Stimulated activated CD4-positive, alpha-beta T cell treated with anti-CD3 and anti-CD28 coated beads, Interleukin-12 subunit alpha, Interleukin-12 subunit beta, amount 100 ng/mL, for 48 hours (primary cell): ENCODE data around the gene DNAH17.

ENCODE experiments used
- DNase-seq, 3 donors: peaks; one replicate each; pipeline ENCODE4 v3.0.0-alpha.2; 2020; ENCODE audit warnings: low read depth in 2 of 3, low spot score in 1 of 3

DNAH17 gene

DNA sequence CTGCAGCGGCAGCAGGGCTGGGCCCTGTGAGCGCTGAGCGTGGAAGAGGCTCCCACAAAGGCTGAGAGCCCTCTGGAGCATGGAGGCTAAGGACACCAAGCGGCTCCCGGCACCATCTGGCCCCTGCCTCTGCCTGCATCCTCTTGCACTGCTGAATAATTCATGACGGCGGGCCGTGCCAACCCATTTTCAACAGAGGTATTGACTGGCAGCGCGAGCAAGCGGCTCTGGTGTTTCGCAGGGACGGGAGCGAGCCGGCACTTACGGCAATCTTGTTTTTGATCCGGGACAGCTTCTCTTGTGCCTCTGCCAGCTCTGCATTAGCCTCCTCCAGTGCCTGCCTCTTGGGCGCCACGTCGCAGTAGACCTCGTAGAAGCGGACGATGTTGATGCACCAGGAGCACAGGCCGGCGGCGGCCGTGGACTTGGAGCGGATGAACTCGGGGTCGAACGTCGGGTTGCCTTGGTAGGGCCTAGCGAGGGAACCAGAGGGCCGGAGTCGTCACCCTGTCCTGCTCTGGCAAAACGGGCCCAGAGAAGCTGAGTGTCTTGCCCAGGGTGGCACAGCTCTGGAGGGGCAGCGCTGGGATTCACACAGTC lies 118.4 kb downstream of the DNAH17 start:
- DNase-seq, result no peak

- no peak for DNase-seq
These were observed 119.1 kb downstream of the DNAH17 start for GRCh38 chr17:78458091-78458490.

DNA sequence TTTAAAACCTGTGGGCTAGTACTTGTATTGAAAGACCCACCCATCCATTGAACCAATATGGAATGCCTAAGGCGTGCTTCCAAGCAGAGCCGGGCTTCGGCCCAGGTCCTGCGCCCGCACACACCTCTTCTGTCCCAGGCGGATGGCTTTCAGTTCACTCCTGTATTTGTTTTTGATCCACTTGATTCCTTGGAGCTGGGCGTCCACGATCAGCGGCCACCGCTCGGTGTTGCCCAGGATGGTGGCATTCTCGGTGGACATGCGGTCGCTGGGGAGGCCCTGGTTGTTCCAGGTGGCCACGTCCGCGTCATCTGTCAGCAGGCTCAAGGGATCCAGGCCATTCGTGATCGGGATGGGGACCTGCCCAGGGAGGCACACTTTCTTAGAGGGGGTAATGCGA lies 122.8 kb downstream of the DNAH17 start:
- DNase-seq, result no peak

GRCh38 chr17:78451753-78452152 lies 125.4 kb downstream of the DNAH17 start:
- DNase-seq, result no peak

DNA sequence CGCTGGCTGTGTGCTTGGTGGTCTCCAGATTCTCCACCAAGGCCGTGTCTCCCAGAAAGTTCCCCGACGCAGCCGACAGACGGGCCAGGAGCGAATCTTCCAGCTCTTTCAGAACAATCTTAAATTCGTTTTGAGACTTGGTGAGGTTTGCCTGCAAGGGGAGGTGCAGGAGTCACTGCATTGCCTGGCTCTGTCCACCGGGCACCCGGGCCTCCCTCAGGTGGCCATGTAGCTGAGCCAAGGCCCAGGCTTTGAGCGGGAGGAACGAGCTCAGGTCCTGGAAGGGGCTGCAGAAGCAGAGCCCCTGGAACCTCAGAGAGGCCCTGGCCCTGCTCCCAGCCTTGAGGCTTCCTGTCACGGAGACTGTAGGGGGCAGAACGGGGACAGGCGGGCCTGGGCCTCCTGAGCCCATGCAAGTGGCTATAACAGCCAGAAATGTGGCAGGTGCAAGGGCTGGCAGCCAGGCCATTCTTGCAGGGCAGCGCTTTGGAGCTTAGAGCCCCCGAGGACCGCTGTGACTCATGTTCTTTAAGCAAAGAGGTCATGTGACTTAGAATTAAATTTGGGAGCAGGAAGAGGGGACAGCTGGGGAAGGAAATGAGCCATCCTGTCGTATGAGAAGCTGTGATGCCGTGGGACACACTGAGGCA lies 126.4 kb downstream of the DNAH17 start:
- no peak for DNase-seq

DNA sequence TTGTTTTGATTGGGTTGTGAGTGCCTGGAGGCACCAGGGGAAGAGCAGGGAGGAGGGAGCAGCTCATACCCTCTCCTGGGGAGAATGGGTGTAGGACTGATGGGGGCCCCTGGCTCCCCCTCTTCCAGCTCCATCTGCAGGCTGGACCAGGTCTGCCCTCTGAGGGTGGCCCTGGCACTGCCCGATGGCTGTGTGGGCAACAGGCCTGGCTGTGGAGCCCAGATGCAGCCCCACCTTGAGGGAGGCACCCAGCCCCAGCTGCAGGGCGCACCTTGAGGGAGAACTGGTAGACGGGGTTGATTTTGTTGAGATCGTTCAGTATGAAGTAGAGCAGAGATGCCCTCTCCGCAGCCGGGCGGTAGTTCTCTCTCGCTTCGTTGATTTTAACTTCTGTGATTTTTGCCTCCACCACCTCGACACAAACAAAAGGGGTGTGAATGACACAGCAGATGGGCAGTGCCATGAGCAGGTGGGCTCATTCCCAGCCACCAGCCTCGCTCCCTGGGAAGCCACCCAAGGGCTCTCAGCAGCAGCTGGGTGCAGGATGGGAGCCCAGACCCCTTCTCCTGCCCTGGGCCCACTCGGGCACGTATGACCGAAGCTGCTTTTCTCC lies 127.1 kb downstream of the DNAH17 start:
- DNase-seq, result no peak

- DNase-seq, result no peak
These were observed 128.7 kb downstream of the DNAH17 start for GRCh38 chr17:78448356-78448993.

GRCh38 chr17:78446833-78447232 lies 130.4 kb downstream of the DNAH17 start:
- no peak for DNase-seq

GRCh38 chr17:78444392-78444791 lies 132.8 kb downstream of the DNAH17 start:
- DNase-seq, result no peak

DNA sequence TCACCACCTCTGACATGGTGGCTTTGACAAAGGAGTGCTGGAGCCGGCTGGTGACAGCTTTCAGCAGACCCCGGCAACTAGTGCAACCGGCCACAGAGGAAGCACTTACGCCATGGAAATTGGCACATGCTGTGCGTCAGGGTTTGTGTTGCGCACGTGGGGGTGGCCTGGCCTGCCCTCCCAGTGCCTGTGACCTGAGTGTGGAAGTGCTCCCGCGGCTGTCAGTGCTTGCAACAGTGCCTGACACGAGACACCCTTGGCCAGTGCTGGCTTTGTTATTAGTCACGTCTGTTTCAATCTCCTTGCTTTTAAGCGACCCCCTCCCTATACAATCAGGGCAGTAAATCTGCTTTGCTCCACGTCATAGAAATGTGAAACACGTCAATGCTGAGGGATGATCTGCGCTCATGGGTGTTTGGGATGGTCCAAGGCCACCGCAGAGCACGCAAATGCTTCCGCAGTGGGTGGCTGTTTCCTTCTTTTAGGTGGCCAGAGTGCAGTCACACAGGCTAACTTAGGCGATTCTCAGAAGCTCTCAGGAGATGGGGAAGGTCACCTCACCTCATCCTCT lies 134.5 kb downstream of the DNAH17 start:
- DNase-seq, result no peak

- no peak for DNase-seq
These were observed 135.8 kb downstream of the DNAH17 start for GRCh38 chr17:78441271-78441971.

GRCh38 chr17:78438694-78439325 lies 138.4 kb downstream of the DNAH17 start:
- no peak for DNase-seq

- no peak for DNase-seq
These were observed 138.9 kb downstream of the DNAH17 start for GRCh38 chr17:78438271-78438691.

DNA sequence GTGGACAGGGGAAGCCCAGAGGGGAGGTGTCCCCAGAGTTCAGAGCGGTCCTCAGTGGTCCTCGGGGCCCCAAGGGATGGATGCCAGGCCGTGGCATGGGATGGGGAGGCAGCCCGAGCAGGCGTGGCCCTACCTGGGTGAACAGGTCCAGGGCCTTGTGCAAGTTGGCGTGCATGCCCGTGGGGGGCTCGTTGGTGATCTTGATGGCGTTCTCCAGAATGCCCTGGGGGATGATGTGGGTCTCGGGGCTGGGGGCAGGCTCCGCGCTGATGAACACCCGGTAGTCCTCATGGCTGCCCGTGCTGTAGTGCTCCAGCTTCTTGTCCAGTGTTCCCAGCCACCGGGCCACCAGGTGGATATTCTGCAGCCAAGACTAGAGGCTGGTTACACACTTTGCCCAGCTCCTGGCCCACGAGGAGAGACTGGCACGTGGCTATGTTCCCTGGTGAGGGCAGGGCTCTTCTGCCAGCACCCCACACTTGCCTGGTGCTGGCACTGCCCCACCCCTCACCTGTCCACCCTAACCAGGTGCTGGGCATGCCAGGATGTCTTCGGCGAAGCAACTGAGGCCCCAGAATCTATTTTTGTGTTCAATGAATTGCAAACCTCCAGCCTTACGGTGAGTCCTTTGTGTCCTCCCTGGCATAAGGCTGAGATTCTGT lies 139.6 kb downstream of the DNAH17 start:
- no peak for DNase-seq

GRCh38 chr17:78435330-78436005 lies 141.7 kb downstream of the DNAH17 start:
- DNase-seq, result no peak

- DNase-seq, result no peak
These were observed 142.5 kb downstream of the DNAH17 start for GRCh38 chr17:78434455-78435329.

DNA sequence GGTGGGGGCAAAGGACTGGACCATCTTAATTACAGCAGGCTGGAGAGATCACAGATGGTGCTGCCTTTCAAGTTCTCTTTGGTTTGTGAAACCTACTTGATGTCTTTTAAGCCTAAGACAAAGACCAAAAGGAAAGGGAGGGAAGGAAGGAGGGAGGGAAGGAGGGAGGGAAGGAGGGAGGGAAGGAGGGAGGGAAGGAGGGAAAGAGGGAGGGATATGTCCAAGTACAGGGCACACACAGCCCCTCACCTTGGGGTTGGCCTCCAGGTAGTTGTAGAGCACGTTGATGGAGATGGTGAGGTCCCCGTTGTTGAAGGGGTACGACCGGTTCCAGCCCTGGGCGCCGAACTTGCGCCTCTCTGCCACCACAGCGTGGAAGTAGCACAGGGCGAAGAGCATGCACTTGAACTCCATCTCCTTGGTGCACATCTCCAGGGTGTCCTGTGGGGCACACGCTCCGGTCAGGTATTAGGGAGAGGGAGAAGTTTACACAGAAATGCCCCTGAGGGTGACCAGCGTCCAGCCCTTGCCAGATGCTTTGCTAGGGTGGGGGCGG lies 143.3 kb downstream of the DNAH17 start:
- DNase-seq, result no peak

- DNase-seq, result no peak
These were observed 144.0 kb downstream of the DNAH17 start for GRCh38 chr17:78433013-78433727.
